DND-41 (cell line): ENCODE results near the gene NUP188.

ENCODE experiments used
- EZH2 ChIP-seq: IDR thresholded peaks from 3 replicates; pipeline ENCODE4 v1.6.1; 2012; ENCODE audit warnings: borderline replicate concordance, low read depth, mild to moderate bottlenecking, moderate library complexity, low read length, inconsistent platforms; ENCODE audit not compliant: severe bottlenecking
- TF ChIP-seq, protein P1 (sequence below): IDR thresholded peaks from 2 replicates; pipeline ENCODE4 v1.5.1; 2012; ENCODE audit warnings: borderline replicate concordance, low read length, moderate library complexity, mild to moderate bottlenecking; ENCODE audit not compliant: poor library complexity, severe bottlenecking; ENCODE audit errors: extremely low read depth

DNA sequence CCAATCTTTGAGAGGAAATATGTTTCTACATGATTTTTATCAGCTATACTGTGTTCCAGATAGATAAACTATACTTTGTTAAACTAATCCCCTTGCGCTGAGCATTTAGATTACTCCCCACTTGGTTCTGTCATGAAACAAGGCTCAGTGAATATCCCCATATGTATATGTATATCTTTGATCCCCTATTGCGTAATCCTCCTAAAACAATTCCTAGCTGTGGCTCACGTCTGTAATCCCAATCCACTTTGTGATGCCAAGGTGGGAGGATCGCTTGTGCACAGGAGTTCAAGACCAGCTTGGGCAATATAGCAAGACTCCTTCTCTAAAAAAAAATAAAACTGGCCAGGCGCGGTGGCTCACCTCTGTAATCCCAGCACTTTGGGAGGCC, 24.0 kb upstream of the NUP188 start:
- TF ChIP-seq, protein P1, sequence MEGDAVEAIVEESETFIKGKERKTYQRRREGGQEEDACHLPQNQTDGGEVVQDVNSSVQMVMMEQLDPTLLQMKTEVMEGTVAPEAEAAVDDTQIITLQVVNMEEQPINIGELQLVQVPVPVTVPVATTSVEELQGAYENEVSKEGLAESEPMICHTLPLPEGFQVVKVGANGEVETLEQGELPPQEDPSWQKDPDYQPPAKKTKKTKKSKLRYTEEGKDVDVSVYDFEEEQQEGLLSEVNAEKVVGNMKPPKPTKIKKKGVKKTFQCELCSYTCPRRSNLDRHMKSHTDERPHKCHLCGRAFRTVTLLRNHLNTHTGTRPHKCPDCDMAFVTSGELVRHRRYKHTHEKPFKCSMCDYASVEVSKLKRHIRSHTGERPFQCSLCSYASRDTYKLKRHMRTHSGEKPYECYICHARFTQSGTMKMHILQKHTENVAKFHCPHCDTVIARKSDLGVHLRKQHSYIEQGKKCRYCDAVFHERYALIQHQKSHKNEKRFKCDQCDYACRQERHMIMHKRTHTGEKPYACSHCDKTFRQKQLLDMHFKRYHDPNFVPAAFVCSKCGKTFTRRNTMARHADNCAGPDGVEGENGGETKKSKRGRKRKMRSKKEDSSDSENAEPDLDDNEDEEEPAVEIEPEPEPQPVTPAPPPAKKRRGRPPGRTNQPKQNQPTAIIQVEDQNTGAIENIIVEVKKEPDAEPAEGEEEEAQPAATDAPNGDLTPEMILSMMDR, result no peak
- no peak for TF ChIP-seq EZH2
